IMR-90 (cell line): Measurements from ENCODE around the gene PARD3.

Source experiments
- BHLHE40 ChIP-seq: fragments of 150-350 bp; IDR thresholded peaks from 2 replicates; pipeline ENCODE4 v1.6.1; 2016; ENCODE audit warnings: mild to moderate bottlenecking, low read depth, low read length
- CTCF ChIP-seq: conservative IDR thresholded peaks from 2 replicates; pipeline ENCODE4 v1.5.1; 2012; ENCODE audit warnings: mild to moderate bottlenecking, low read depth, low read length, improper control_type of control experiment
- ELK1 ChIP-seq: fragments of 150-350 bp; IDR thresholded peaks from 2 replicates; pipeline ENCODE4 v1.6.1; 2016; ENCODE audit warnings: low read depth, mild to moderate bottlenecking, low read length, moderate library complexity, borderline replicate concordance
- MAFK ChIP-seq: IDR thresholded peaks from 2 replicates; pipeline ENCODE4 v1.6.1; 2012; ENCODE audit warnings: low read depth, low read length, improper control_type of control experiment
- MAZ ChIP-seq: IDR thresholded peaks from 2 replicates; pipeline ENCODE4 v1.6.1; 2012; ENCODE audit warnings: low read depth, mild to moderate bottlenecking, low read length, improper control_type of control experiment, moderate library complexity, borderline replicate concordance
- MXI1 ChIP-seq: IDR thresholded peaks from 2 replicates; pipeline ENCODE4 v1.6.1; 2012; ENCODE audit warnings: low read depth, mild to moderate bottlenecking, low read length, moderate library complexity, borderline replicate concordance
- NFE2L2 ChIP-seq: fragments of 150-350 bp; IDR thresholded peaks from 2 replicates; pipeline ENCODE4 v1.6.1; 2016; ENCODE audit warnings: low read depth, mild to moderate bottlenecking, low read length
- POLR2A ChIP-seq: IDR thresholded peaks from 2 replicates; pipeline ENCODE4 v1.6.1; 2012; ENCODE audit warnings: mild to moderate bottlenecking, low read depth, low read length
- RAD21 ChIP-seq: IDR thresholded peaks from 2 replicates; pipeline ENCODE4 v1.6.1; 2012; ENCODE audit warnings: low read length, improper control_type of control experiment
- RCOR1 ChIP-seq: IDR thresholded peaks from 2 replicates; pipeline ENCODE4 v1.6.1; 2012; ENCODE audit warnings: mild to moderate bottlenecking, low read length, improper control_type of control experiment; ENCODE audit not compliant: insufficient replicate concordance
- RFX5 ChIP-seq: IDR thresholded peaks from 2 replicates; pipeline ENCODE4 v1.8.0; 2012; ENCODE audit warnings: low read depth, mild to moderate bottlenecking, low read length, moderate library complexity
- SMC3 ChIP-seq: fragments of 150-350 bp; IDR thresholded peaks from 2 replicates; pipeline ENCODE4 v1.6.1; 2016; ENCODE audit warnings: low read depth, mild to moderate bottlenecking, antibody characterized with exemption, low read length, moderate library complexity
- USF2 ChIP-seq: fragments of 150-350 bp; IDR thresholded peaks from 2 replicates; pipeline ENCODE4 v1.6.1; 2017; ENCODE audit warnings: mild to moderate bottlenecking, antibody characterized with exemption, low read length, low read depth

- no peak for TF ChIP-seq USF2
- TF ChIP-seq CTCF, result no peak
- TF ChIP-seq POLR2A, result no peak
- no peak for TF ChIP-seq RAD21
- TF ChIP-seq RCOR1, result no peak
- TF ChIP-seq SMC3, result no peak
- TF ChIP-seq ELK1, result no peak
- TF ChIP-seq NFE2L2, result no peak
- TF ChIP-seq BHLHE40, result no peak
- TF ChIP-seq MAZ, result no peak
- no peak for TF ChIP-seq MAFK
- TF ChIP-seq RFX5, result no peak
- no peak for TF ChIP-seq MXI1
Measured at GRCh38 chr10:34762156-34762555, 52.9 kb downstream of the PARD3 start.
